Keratinocyte (primary cell): ENCODE measurements around the gene RAB30. TPM values are rescaled to one million over a fixed set of nuclear protein-coding genes. Genes with fewer than 3 reads are reported as not detected.

Experiments
- DNase-seq: peaks from one replicate; pipeline ENCODE4 v3.0.0-alpha.2; 2011; ENCODE audit warnings: low read depth, missing footprints, low spot score
- FAIRE-seq: peaks from 2 replicates; lab custom pipeline; 2011; peaks lifted over from hg19 to GRCh38; lab: Jason Lieb, UNC
- H2AFZ ChIP-seq: 2 replicates; pipeline ENCODE4 v1.6.0; 2012; ENCODE audit warnings: low read length, control low read depth, inconsistent platforms; ENCODE audit not compliant: control insufficient read depth
- H3K27ac ChIP-seq: 2 replicates; pipeline ENCODE4 v1.5.1; 2011; ENCODE audit warnings: low read length; ENCODE audit not compliant: control insufficient read depth, insufficient read depth
- H3K27me3 ChIP-seq: 3 replicates; pipeline ENCODE4 v1.6.0; 2011; ENCODE audit warnings: low read length; ENCODE audit not compliant: control insufficient read depth, insufficient read depth; ENCODE audit errors: extremely low read depth
- H3K36me3 ChIP-seq, 2 experiments: 2 replicates in 1 of 2; 3 replicates in 1 of 2; pipeline ENCODE4 v1.5.1; 2011; ENCODE audit warnings: low read length in 2 of 2, mild to moderate bottlenecking in 1 of 2; ENCODE audit not compliant: control insufficient read depth in 2 of 2, insufficient read depth in 2 of 2; ENCODE audit errors: extremely low read depth in 1 of 2
- H3K4me1 ChIP-seq: 3 replicates; pipeline ENCODE4 v1.5.1; 2011; ENCODE audit warnings: low read length; ENCODE audit not compliant: control insufficient read depth, insufficient read depth; ENCODE audit errors: extremely low read depth
- H3K4me2 ChIP-seq: 3 replicates; pipeline ENCODE4 v1.6.0; 2011; ENCODE audit warnings: low read depth, low read length; ENCODE audit not compliant: control insufficient read depth, insufficient read depth; ENCODE audit errors: extremely low read depth
- H3K4me3 ChIP-seq, 3 experiments: fragments of 200-600 bp in 1 of 3; sonication (generic) in 1 of 3; 2 replicates in 2 of 3; 3 replicates in 1 of 3; pipeline ENCODE4 v1.5.1; 2011 to 2016; ENCODE audit warnings: low read length in 3 of 3, mild to moderate bottlenecking in 3 of 3, control low read depth in 2 of 3, inconsistent platforms in 1 of 3, low read depth in 1 of 3, mixed read lengths in 1 of 3, mixed run types in 1 of 3, moderate library complexity in 1 of 3; ENCODE audit not compliant: control insufficient read depth in 2 of 3, insufficient read depth in 2 of 3; ENCODE audit errors: extremely low read depth in 1 of 3
- H3K79me2 ChIP-seq: 2 replicates; pipeline ENCODE4 v1.6.0; 2012; ENCODE audit warnings: low read length; ENCODE audit not compliant: control insufficient read depth, insufficient read depth
- H3K9ac ChIP-seq: 3 replicates; pipeline ENCODE4 v1.6.0; 2011; ENCODE audit warnings: low read length; ENCODE audit not compliant: control insufficient read depth, insufficient read depth; ENCODE audit errors: extremely low read depth
- H3K9me1 ChIP-seq: 3 replicates; pipeline ENCODE4 v1.6.0; 2011; ENCODE audit warnings: low read length; ENCODE audit not compliant: control insufficient read depth, insufficient read depth; ENCODE audit errors: extremely low read depth
- H3K9me3 ChIP-seq: 2 replicates; pipeline ENCODE4 v1.5.1; 2012; ENCODE audit warnings: low read depth, low read length; ENCODE audit not compliant: control insufficient read depth
- H4K20me1 ChIP-seq: 3 replicates; pipeline ENCODE4 v1.6.0; 2011; ENCODE audit warnings: low read length; ENCODE audit not compliant: control insufficient read depth, insufficient read depth; ENCODE audit errors: extremely low read depth
- EZH2 ChIP-seq: IDR thresholded peaks from one replicate; pipeline ENCODE4 v1.6.1; 2012; ENCODE audit warnings: inconsistent platforms, mild to moderate bottlenecking, low read length, moderate library complexity
- dilution Hi-C: fragments of 300-500 bp; cut with MboI; formaldehyde crosslinking; loops from one replicate; pipeline ENCODE4 v1.7.0; 2020; ENCODE audit warnings: low sequenced_read_pairs; ENCODE audit not compliant: extremely low pct_ligation_motif_present
- polyA plus RNA-seq, 5 experiments: library from polyadenylated mRNA; depleted of rRNA in 3 of 5; stranded (reverse) in 3 of 5; stranded (forward) in 1 of 5; unstranded in 1 of 5; fragments of >200 nt; gene quantifications; 1 replicate in 1 of 5; 2 replicates in 3 of 5; 3 replicates in 1 of 5; pipeline versions ENCODE4 v1.2.1 to v1.2.3, GENCODE V29; 2011 to 2012; ENCODE audit warnings: missing spikeins in 2 of 5, low read depth in 1 of 5, low replicate concordance in 1 of 5
- TF ChIP-seq, protein P1 (sequence below), 3 experiments: IDR thresholded peaks in 1 of 3; conservative IDR thresholded peaks in 1 of 3; optimal IDR thresholded peaks in 1 of 3; 2 replicates in 2 of 3; 3 replicates in 1 of 3; pipeline versions ENCODE3 to v1.5.1; 2011; ENCODE audit warnings: low read length in 3 of 3, mild to moderate bottlenecking in 3 of 3, moderate library complexity in 2 of 3, control low read depth in 1 of 3, inconsistent platforms in 1 of 3; ENCODE audit not compliant: insufficient read depth in 2 of 3; ENCODE audit errors: extremely low read depth in 1 of 3

Gene RAB30
- polyA plus RNA-seq, 1 donor (not counting 4 experiments of a cell fraction or from before 2014, with no cell fraction given): 9.3 TPM

- dilution Hi-C loops: no loop called here
- Histone ChIP-seq H3K9me1 (no peaks in the 10 kb centered on the region), H3K79me2 (no peaks in the 10 kb centered on the region), H3K9me3 (no peaks in the 10 kb centered on the region), H3K4me2 (peak overlapping the region; percentile 43), H4K20me1 (no peaks in the 10 kb centered on the region), H3K27ac (peak overlapping the region; percentile 51), H3K4me3 (peak overlapping the region in 1 of 3 experiments; percentile 13), H3K36me3 (no peaks in the 10 kb centered on the region), H3K4me1 (peaks cover 30% of the 10 kb centered on the region), H3K9ac (peak overlapping the region; percentile 2), H3K27me3 (no peaks in the 10 kb centered on the region), H2AFZ (peak overlapping the region; percentile 38)
- DNase-seq (no peak), FAIRE-seq (no peak)
- no peak for TF ChIP-seq EZH2
- TF ChIP-seq, protein P1, sequence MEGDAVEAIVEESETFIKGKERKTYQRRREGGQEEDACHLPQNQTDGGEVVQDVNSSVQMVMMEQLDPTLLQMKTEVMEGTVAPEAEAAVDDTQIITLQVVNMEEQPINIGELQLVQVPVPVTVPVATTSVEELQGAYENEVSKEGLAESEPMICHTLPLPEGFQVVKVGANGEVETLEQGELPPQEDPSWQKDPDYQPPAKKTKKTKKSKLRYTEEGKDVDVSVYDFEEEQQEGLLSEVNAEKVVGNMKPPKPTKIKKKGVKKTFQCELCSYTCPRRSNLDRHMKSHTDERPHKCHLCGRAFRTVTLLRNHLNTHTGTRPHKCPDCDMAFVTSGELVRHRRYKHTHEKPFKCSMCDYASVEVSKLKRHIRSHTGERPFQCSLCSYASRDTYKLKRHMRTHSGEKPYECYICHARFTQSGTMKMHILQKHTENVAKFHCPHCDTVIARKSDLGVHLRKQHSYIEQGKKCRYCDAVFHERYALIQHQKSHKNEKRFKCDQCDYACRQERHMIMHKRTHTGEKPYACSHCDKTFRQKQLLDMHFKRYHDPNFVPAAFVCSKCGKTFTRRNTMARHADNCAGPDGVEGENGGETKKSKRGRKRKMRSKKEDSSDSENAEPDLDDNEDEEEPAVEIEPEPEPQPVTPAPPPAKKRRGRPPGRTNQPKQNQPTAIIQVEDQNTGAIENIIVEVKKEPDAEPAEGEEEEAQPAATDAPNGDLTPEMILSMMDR (optimal IDR thresholded peaks at IDR 0.05 in 1 of 3, IDR thresholded peaks at IDR 0.05 in 1 of 3, conservative IDR thresholded peaks at IDR 0.05 in 1 of 3; ENCODE audit: extremely low read depth in 1 of 3, insufficient read depth in 2 of 3, low read length in 3 of 3): no peak
Measured at GRCh38 chr11:83033972-83034672, 37.6 kb downstream of the RAB30 start.

DNA sequence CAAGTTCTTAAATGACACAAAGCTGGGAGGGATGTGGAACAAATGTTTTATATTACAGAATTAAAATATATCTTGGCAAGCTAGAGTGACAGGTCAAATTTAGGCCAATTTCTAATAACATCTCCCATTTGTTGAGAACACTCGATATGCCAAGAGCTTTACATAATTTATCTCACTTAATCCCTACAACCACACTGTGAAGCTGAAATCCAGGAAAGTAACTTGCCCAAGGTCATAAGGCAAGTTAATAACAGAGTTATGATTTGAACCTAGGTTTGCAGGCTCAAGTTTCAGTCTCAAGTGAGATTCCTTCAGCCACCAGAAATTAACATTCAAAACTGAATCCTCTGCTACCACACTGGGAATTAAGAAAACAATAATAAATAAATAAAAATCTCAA is 38.3 kb downstream of the RAB30 start:
- FAIRE-seq: no peak

More for the DNA sequence above, 38.3 kb downstream of the RAB30 start:
- Histone ChIP-seq H3K27ac (peak overlapping the region; percentile 51), H3K9me3 (no peaks in the 10 kb centered on the region), H3K4me2 (peak overlapping the region; percentile 43), H3K4me1 (peaks cover 30% of the 10 kb centered on the region), H3K9me1 (no peaks in the 10 kb centered on the region), H4K20me1 (no peaks in the 10 kb centered on the region), H3K36me3 (no peaks in the 10 kb centered on the region), H2AFZ (no peak overlapping the region), H3K4me3 (no peak overlapping the region), H3K27me3 (no peaks in the 10 kb centered on the region), H3K9ac (no peak overlapping the region), H3K79me2 (no peaks in the 10 kb centered on the region)
- TF ChIP-seq EZH2: no peak
- TF ChIP-seq, protein P1 (optimal IDR thresholded peaks at IDR 0.05 in 1 of 3, IDR thresholded peaks at IDR 0.05 in 1 of 3, conservative IDR thresholded peaks at IDR 0.05 in 1 of 3; ENCODE audit: extremely low read depth in 1 of 3, insufficient read depth in 2 of 3, low read length in 3 of 3): no peak
- DNase-seq: no peak
- dilution Hi-C loops: no loop called here
